Adipocyte (in vitro differentiated cells): ENCODE results near the gene IGF2BP3.

ENCODE experiments used
- DNase-seq: peaks from one replicate; pipeline ENCODE4 v3.0.0-alpha.2; 2015; ENCODE audit warnings: low read depth
- H3K27me3 ChIP-seq: replicated peaks from 2 replicates; pipeline ENCODE4 v1.7.0; 2013; ENCODE audit warnings: mild to moderate bottlenecking, low read length, moderate library complexity; ENCODE audit not compliant: control insufficient read depth, insufficient read depth
- H3K36me3 ChIP-seq: 2 replicates; pipeline ENCODE4 v1.7.0; 2013; ENCODE audit warnings: low read length, mild to moderate bottlenecking, moderate library complexity; ENCODE audit not compliant: control insufficient read depth, insufficient read depth, severe bottlenecking
- H3K4me1 ChIP-seq: 2 replicates; pipeline ENCODE4 v1.7.0; 2013; ENCODE audit warnings: mild to moderate bottlenecking, low read length, moderate library complexity; ENCODE audit not compliant: control insufficient read depth, insufficient read depth
- H3K4me3 ChIP-seq: 2 replicates; pipeline ENCODE4 v1.7.0; 2013; ENCODE audit warnings: mild to moderate bottlenecking, low read length, moderate library complexity
- H3K9ac ChIP-seq: 2 replicates; pipeline ENCODE4 v1.7.0; 2013; ENCODE audit warnings: mild to moderate bottlenecking, low read length, moderate library complexity
- H3K9me3 ChIP-seq: 2 replicates; pipeline ENCODE4 v1.7.0; 2013; ENCODE audit warnings: mild to moderate bottlenecking, low read length, moderate library complexity; ENCODE audit not compliant: control insufficient read depth

Gene IGF2BP3

DNA sequence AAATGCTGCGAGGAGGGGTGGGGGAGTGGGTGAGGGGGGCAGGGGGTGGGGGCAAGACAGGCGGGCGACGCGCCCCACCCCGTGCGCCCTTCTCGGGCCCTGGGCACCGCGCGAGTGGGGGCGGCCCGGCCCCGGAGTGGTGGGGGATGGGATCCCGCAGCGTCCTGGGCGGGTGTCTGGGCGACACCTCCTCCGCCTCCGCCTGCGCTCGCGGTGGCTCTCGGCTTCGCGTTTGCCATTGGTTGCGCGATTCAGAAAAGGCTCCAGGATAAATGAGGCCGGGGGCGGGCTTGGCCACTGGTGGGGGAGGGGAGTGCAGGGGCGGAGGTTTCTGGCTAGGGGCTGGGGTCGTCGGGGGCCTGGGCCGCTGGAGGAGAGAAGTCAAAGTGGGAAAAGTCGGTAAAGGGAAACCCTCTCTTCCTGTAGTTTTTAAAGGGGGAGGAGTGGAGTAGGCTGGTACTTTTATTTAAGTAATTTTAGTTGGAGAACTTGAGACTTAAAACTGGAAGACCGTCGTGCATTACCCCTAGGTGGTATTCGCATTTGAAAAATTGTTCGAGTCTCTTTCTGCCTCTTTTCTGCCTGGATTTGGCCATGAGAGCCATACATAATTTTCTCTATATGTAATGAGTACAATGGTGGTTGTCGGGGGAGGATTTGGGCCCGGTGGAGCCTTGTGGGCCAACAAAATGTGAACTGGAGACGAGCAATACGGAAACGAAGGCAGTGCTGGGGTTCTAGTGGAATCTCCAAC is 992 bp upstream of the IGF2BP3 start:
- Histone ChIP-seq H3K9me3 (no peaks in the 10 kb centered on the region), H3K27me3 (peaks cover 22% of the 10 kb centered on the region), H3K36me3 (no peaks in the 10 kb centered on the region), H3K4me1 (peaks cover 20% of the 10 kb centered on the region), H3K9ac (no peak overlapping the region), H3K4me3 (peak overlapping the region; percentile 85)
- peak; percentile 91 for DNase-seq

DNA sequence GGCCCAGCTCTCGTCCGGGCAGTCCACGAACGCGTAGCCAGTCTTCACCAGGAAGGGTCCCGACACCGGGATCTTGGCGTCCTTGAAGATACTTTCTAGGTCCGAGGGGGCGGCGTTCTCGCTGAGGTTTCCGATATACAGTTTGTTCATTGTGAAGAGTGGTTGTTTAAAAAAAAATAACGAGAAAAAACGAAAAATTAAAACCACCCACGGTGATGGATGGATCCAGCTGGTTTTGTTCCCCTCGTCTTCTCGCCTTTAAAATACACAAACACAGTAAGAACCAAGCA is 385 bp downstream of the IGF2BP3 start:
- no peak for DNase-seq
- Histone ChIP-seq H3K9ac (peak overlapping the region; percentile 78), H3K4me3 (peak overlapping the region; percentile 85), H3K36me3 (no peaks in the 10 kb centered on the region), H3K9me3 (no peaks in the 10 kb centered on the region), H3K4me1 (peaks cover 26% of the 10 kb centered on the region), H3K27me3 (peaks cover 9% of the 10 kb centered on the region)

- Histone ChIP-seq H3K9ac (peak overlapping the region; percentile 78), H3K4me3 (peak overlapping the region; percentile 85), H3K27me3 (peaks cover 4% of the 10 kb centered on the region), H3K4me1 (peaks cover 21% of the 10 kb centered on the region), H3K9me3 (no peaks in the 10 kb centered on the region), H3K36me3 (no peaks in the 10 kb centered on the region)
- DNase-seq = peak; percentile 70
These were observed 936 bp downstream of the IGF2BP3 start for GRCh38 chr7:23469150-23469960.

GRCh38 chr7:23468526-23469149 is 1.7 kb downstream of the IGF2BP3 start:
- peak overlapping the region; percentile 85 for H3K4me3 ChIP-seq
- peak overlapping the region; percentile 78 for H3K9ac ChIP-seq
- DNase-seq = peak; percentile 46
- H3K9me3 ChIP-seq = no peaks in the 10 kb centered on the region
- H3K36me3 ChIP-seq = no peaks in the 10 kb centered on the region
- H3K27me3 ChIP-seq = peaks cover 3% of the 10 kb centered on the region
- peaks cover 21% of the 10 kb centered on the region for H3K4me1 ChIP-seq

GRCh38 chr7:23467806-23468525 is 2.3 kb downstream of the IGF2BP3 start:
- peak overlapping the region; percentile 85 for H3K4me3 ChIP-seq
- peak; percentile 86 for DNase-seq
- H3K36me3 ChIP-seq = no peaks in the 10 kb centered on the region
- H3K27me3 ChIP-seq = peaks cover 3% of the 10 kb centered on the region
- H3K9ac ChIP-seq = peak overlapping the region; percentile 78
- no peaks in the 10 kb centered on the region for H3K9me3 ChIP-seq
- H3K4me1 ChIP-seq = peaks cover 21% of the 10 kb centered on the region

DNA sequence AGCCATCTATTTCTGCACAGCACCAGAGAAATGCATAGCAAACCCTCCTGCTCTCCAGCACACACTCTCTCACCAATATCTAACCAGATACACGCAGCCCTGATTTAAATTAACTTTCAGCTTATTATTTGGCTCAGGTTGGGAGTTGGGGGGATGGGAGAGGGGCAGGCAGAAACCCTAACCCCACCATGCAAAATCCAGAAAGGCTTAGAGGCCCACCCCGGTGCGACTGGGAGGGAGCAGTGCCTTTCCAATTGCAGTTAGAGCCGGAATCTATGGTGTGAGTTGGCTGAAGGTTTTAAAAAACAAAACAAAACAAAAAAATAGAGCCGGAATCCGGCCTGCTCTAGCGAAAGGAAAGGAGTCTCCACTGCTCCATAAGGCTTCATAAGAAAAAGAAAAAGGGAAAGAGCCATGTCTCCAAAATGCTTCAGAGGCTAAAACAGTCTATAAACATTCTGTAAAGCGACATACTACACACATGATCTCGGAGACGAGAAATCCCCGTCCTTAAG is 2.9 kb downstream of the IGF2BP3 start:
- Histone ChIP-seq H3K4me1 (peaks cover 24% of the 10 kb centered on the region), H3K9me3 (no peaks in the 10 kb centered on the region), H3K36me3 (no peaks in the 10 kb centered on the region), H3K4me3 (peak overlapping the region; percentile 85), H3K27me3 (peaks cover 3% of the 10 kb centered on the region), H3K9ac (peak overlapping the region; percentile 78)
- peak; percentile 48 for DNase-seq

DNA sequence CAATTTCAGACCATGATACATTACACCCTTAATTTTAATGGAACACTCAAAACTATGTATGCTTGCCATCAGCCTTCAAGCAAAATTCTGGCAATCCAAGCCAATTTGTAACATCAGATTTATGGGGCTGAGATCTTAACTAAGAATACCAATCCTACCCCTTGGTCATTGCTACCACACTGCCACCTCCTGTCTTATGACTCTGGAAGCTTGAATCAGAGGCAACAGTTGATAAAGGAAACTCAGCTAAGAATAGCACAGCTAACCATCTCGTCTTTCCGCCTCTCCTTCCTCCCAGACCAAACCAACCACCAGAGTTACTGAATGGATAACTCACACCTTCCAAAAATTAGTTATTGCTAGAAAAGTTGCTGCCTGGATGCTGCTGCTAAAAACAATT is 7.4 kb downstream of the IGF2BP3 start:
- no peak overlapping the region for H3K4me3 ChIP-seq
- no peak overlapping the region for H3K9ac ChIP-seq
- DNase-seq = peak; percentile 72
- H3K36me3 ChIP-seq = no peaks in the 10 kb centered on the region
- peaks cover 12% of the 10 kb centered on the region for H3K27me3 ChIP-seq
- peaks cover 12% of the 10 kb centered on the region for H3K4me1 ChIP-seq
- H3K9me3 ChIP-seq = no peaks in the 10 kb centered on the region

DNA sequence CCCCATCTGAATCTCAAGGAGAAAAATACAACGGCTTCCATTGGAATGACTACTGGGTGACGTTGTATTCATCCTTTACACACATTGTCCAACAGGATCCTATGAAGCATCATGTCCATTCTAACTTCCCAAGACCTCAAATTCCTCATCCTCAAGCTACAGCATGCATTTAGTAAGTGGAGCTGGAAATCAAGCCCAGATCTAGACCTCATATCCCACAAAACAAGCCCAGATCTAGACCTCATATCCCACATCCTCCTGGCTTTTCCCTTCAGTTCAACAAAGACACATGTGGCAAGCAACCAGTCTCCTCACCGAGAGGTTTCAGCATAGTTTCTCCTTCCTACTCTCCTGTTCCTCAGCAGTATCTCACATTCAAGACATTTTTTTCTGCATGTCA is 12.2 kb downstream of the IGF2BP3 start:
- Histone ChIP-seq H3K4me1 (peaks cover 3% of the 10 kb centered on the region), H3K4me3 (no peak overlapping the region), H3K9ac (no peak overlapping the region), H3K9me3 (no peaks in the 10 kb centered on the region), H3K27me3 (peaks cover 13% of the 10 kb centered on the region), H3K36me3 (no peaks in the 10 kb centered on the region)
- no peak for DNase-seq

- H3K27me3 ChIP-seq = peaks cover 5% of the 10 kb centered on the region
- H3K36me3 ChIP-seq = no peaks in the 10 kb centered on the region
These were observed 14.2 kb downstream of the IGF2BP3 start for GRCh38 chr7:23456093-23456492.

DNA sequence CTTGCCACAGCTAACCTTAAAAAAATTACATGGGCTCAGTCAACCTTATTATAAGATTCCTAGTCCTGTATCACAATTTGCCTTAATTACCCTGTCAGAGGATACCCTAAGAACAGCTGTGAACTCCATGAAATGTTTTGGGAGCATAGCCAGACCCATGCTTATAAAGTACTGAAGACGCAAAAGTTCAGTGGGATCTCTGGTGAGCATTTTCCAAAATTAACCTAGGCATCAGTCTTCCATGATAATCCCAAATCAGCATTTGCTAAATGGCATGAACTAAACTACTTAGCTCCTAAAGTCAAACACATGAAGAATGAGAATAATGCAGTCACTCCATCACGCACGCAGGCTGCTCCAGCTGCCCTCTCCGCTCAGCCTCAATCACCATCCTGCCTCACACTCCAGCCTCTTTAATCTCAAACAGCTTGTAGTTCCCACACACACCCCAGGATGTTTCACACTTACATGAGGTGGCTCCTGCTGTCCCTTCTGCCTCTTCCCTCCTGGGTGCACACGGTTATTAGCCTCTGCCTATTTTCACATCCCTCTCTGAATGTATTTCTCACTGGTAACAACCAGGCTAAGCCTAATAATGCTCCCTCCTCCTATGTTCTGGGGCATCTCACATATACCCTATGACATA is 15.3 kb downstream of the IGF2BP3 start:
- no peaks in the 10 kb centered on the region for H3K36me3 ChIP-seq
- no peak overlapping the region for H3K9ac ChIP-seq
- no peak overlapping the region for H3K4me3 ChIP-seq
- no peaks in the 10 kb centered on the region for H3K9me3 ChIP-seq
- DNase-seq = no peak
- H3K27me3 ChIP-seq = peaks cover 5% of the 10 kb centered on the region
- H3K4me1 ChIP-seq = no peaks in the 10 kb centered on the region

More at GRCh38 chr7:23456093-23456492, 14.2 kb downstream of the IGF2BP3 start:
- no peak overlapping the region for H3K4me3 ChIP-seq
- no peaks in the 10 kb centered on the region for H3K9me3 ChIP-seq
- DNase-seq = no peak
- no peak overlapping the region for H3K9ac ChIP-seq
- H3K4me1 ChIP-seq = no peaks in the 10 kb centered on the region
